Frontal cortex (tissue), 4 donors: Measurements from ENCODE around the gene FGF1. TPM values are rescaled to one million over a fixed set of nuclear protein-coding genes. Genes with fewer than 3 reads are reported as not detected.
A peak's percentile ranks its signal among the peaks of the same experiment; 100 is the strongest.

ENCODE experiments used
- DNase-seq, 2 donors: peaks; one replicate each; pipeline ENCODE4 v3.0.0; 2012; ENCODE audit warnings: low spot score in 2 of 2
- FAIRE-seq: peaks from 2 replicates; lab custom pipeline; 2012; peaks lifted over from hg19 to GRCh38; lab: Jason Lieb, UNC
- total RNA-seq: library from RNA; depleted of rRNA; stranded (reverse); fragments of >200 nt; gene quantifications from one replicate; pipeline ENCODE4 v1.2.3, GENCODE V29; 2014
- donor health status: control.
- donor health status: control.
- donor health status: control.

FGF1 gene
- total RNA-seq: 2.9 TPM

DNA sequence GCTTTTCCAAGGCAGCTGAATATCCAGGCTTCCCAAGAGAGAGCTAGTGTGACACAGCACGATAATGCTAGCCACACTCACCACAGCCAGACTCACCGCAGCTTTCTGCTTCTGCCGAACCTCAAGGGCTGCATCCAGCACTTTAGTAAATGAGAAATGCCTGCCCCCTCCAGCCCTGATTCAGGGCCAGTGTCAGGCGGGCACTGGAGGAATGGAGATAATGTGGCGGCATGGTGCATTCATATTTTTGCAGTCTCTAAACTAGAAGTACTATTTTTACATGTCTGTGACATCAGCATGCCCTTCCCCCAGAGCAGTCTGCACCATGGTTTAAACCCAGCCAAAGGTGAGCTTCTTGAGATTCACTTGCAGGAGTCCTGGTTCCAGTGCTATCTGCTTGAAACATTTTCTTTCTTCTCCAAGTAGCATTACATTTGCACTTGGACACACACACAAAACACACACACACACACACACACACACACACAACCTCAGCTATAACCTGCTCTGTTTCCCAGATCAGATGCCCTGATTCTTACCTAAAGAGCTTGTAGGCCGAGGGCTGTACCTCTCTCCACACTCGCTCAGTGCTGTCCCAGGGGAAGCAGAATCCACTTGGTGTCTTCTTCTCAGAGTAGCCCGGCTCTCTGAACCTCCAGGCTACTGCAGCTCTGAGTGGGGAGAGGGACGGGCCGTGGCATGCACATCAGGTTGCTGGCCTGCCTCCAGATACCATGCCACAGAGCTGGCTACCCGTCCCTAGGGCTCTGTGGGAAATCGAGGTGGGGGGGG lies at the start of gene FGF1:
FGF1 (minus strand) TSS at position 673 of the 792 bp plus-strand sequence. CDS start 71,963 bp downstream, outside the sequence.
- DNase-seq: no peak
- no peak for FAIRE-seq

DNA sequence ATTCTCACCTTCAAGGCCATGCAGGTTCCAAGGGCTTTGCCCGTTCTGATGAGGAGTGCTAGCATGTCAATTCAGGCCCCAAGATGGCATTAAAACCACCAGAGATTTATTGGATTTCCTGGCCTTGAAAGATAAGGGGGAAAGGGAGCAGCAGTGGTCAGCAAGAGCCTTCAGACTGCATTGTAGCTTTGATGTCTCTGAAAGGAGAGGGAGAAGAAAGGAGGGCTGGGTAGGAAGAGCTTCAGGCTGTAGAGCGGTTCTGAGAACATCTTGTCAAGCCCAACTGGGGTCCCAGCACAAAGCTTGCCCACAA lies 41.8 kb upstream of the FGF1 start:
- FAIRE-seq (no peak), DNase-seq (no peak)

DNA sequence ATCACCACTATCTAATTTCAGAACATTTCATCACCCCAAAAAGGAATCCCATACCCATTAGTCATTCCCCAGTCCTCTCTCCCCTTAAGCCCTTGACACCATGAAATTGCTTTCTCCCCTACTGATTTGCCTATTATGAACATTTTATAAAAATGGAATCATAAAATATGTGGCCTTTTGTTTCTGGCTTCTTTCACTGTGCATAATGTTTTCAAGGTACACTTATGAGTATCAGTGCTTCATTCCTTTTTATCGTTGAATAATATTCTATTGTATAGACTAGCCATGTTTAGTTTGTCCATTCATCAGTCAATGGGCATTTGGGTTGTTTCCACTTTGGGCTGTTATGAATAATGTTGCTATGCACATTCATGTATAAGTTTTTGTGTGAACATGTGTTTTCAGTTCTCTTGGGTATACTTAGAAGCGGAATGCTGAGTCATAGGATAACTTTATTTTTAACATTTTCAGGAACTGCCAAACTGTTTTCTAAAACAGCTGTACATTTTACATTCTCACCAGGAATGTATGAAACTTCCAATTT lies 40.4 kb upstream of the FGF1 start:
- no peak for FAIRE-seq

DNA sequence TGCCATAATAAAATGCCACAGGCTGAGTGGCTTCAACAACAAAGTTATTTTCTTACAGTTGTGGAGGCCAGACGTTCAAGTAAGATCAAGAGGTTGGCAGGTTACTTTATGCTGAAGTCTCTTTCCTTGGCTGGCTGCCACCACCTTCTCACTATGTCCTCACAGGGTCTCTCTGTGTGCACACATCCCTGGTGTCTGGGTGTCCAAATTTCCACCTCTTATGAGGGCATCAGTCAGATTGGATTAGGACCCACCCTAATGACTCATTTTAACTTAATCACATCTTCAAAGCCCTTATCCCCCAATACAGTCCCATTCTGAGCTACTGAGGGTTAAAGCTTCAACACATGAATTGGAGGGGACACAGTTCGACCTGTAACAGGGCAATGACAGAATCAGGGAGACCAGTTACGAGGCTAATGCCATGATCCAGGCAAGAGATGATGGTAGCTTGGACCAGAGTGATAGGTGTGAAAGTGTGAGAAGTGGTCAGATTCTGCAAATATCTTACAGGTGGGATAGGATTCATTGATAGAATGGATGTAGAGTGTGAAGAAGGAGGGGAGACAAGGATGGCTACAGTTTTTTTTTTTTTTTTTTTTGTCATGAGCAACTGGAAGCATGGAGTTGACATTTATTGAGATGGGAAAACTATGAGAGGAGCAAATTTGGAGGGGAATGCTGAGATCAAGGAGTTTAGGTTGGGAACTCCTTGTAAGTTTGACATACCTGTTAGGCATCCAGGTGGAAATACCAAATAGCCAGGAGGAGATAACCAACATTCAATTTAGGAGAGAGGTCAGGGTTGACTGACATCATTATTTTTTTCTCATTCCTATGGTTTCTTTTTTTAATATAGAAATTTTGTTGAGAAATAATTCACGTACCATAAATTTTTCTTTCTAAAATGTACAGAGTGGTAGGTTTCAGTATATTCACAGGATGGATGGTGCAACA lies 39.6 kb upstream of the FGF1 start:
- FAIRE-seq (no peak), DNase-seq (no peak)

More for the DNA sequence above, 40.4 kb upstream of the FGF1 start:
- DNase-seq: no peak

DNA sequence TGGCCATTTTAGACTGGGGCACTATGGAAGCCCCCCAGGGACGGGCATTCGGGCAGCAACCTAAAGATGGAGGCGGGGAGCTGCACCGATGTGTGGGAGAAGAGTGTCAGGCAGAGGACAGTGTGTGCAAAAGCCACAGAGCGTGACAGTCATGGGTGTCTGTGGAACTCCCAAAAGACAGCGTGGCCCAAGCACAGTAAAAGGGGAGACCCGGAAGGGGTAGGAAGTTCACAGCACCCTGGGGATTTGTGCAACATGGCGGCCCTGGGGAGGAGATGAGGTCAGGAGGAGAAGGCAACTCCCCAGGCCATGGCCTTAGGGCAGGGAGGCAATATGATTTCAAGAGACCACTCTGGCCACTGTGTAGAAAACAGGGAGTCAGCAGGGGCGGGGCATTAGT lies 38.9 kb upstream of the FGF1 start:
- DNase-seq (no peak), FAIRE-seq (no peak)

DNA sequence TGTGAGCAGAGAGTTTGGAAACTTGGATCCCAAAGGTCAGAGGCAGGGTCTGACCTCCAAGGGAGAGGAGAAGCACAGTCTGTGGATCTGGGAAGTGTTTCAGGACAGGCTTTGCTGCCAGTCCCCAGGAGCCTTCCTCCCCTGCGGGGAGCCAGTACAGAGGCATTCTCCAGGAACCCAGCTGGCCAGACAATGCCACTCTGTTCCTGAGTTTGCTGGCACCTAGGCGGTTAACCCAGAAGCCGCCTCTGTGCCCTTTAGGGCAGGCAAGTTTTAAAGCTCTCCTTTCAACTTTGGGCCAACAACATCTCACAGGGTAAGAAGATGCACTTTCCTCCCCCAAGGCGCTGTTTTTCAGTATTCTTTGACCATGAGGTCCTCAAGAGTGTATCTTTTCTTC lies 37.0 kb upstream of the FGF1 start:
- no peak for FAIRE-seq
- no peak for DNase-seq

DNA sequence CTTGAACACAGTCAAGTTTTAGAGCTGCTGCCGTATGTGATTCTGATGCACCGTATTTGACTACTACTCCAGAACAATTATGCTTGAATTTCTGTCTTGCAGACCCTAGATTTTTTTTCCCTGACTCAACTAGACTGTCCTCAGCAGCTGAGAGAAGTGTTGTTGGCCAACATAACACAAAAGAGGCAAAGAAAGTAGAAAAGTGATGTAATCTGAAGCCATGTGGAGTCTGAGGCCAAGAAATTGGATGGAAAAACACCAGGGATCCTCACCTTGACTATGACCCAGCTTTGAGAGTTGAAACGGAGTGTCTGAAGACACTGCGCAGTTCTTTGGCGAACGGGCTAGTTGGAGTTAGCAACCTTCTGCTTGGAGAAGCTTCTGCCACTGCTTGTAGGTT lies 36.3 kb upstream of the FGF1 start:
- no peak for DNase-seq
- no peak for FAIRE-seq

DNA sequence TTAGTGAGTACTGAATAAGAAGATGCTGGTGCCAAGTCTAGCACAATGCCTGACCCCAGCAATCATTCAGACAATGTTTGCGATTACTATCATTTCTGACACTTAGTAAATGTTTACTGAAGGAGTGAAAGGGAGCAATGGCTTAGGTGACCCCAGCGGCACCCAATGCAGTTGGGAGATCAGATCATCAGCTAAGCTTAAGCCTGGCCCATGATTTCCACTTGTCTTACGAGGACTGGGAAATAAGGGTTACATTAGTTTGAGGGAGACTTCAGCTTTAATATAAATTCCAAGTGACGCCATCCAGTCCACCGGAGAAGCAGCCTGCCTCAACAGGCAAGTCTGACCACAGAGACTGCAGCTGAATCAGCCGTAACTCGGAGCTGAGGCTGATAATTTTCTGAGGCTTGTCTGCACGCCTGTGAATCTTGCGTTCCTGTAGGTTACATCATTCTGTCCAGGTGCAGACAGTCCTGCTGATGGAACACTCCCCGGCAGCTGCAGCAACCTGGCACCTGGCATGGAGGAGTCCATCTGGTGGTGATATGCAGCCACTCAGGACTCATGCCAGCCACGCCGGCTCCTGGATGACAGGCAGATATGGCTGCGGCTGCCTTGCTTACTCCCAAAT lies 34.9 kb upstream of the FGF1 start:
- DNase-seq (no peak), FAIRE-seq (no peak)

DNA sequence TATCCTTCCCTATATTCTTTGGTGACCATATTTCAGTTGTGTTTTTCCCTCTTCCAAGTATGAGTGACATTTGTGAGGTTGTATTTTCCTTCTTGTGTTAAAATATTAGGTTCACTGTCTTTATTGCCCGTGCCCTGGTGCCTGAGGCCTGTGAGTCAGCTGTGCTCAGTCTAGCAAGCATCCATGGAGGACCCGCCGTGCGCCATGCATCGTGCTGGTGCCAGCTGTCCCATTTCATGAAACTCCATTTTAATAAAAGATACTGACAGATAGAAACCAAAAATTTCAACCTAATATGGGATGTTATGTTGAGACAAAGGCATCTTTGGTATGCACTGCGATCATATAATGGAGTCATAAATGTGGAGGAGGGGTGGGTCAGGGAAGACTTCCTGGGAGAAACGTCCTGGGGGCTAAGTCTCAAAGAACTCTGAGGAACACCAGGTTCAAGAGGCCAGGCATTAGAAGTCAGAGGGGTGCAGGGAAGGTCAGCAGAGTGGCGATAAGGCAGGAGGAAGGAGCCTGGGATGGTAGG lies 34.0 kb upstream of the FGF1 start:
- no peak for FAIRE-seq
- no peak for DNase-seq

DNA sequence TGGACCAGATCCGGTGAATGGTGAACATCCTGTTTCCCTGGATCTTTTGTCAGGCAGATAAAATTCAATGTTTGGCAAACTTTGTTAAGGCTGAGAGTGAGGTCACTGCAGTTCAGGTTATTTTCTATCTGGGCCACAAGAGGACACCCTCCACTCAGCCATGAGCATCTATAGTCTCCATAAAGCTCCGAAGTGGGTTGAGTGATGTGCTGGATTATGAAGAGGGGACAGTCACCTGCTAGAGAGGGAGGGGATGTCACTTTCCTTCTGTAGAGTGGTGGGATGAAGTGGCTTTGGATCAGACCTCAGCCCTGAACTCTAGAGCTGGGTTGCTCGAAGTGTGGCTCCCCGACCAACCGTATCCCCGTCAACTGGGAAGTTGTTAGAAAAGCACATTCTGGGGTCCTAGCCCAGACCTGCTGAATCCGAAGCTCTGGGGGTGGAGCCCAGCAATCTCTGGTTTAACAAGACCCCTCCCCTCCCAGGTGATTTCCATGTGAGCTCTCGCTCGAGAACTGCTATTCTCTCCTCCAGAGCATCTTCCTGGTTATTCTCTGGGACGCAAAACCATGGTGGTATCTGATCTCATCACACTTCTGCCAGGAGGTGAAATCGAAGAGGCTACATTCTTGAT lies 31.8 kb upstream of the FGF1 start:
- FAIRE-seq: no peak
- no peak for DNase-seq

DNA sequence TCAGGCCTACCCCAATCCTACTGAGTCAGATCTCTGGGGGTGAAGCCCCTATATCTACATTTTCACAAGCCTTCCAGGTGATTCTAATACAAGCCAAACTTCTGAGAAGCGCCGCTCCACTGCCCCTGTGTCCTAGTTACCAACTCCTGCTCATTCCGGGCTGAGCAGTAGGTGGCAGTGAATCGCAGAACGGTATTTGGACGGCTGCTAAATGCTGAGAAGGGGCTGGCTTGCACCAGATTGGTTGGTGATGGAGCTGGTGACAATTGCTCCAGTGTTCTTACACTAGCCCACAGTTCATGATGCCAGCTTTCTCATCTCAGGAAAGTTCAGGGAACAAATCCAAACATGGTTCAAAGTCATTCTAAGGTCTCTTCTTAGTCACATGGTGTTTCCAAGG lies 31.1 kb upstream of the FGF1 start:
- FAIRE-seq: no peak

DNA sequence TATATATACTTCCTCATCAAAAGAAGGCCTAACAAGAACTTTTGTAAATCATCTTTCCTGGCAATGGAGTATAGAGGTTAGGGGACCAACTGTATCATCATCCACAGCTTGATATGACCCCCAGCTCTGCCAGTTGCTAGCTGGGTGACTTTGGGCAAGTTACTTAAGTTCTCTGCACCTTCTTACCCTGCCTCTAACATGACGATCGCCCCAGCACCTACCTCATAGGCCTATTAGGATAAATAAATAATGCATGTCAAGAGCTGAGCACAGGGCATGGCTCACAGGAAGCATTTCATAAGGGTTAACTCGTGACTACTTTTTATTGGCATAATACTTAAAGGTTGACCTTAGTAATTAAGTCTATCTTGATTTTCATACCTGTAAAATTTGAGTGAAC lies 29.4 kb upstream of the FGF1 start:
- FAIRE-seq: no peak
- DNase-seq: no peak

More for the DNA sequence above, 31.1 kb upstream of the FGF1 start:
- peak in 1 of 2 donors; percentile 44 for DNase-seq

DNA sequence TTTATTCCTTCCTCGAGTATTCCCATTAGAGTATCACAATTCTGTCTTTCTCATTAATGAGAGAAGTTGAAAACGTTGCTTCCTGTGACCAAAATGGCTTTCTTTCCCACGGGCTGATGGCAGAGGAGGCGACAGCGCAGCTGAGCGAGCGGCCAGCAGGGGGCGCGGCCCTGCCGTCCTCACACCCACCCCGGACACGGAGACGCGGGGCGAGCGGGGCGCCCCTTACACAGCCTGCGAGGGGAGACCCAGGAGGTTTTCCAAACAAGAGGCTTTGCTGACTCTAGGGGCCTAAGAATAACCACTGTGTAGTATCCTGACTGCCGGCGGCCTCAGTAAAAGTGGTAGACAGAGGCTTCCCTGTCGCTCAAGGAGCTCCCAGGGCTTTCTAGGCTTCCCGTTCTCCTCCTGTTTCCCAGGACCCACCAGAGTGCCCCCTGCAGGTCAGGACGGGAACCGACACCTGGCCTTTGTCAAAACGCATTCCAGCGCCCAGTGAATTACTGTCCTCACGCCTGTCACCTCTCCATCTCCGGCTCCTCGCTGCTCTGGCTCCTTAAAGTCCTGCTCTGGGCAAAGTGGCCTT lies 27.3 kb upstream of the FGF1 start:
- FAIRE-seq (no peak), DNase-seq (peak; percentile 54 to 64)

DNA sequence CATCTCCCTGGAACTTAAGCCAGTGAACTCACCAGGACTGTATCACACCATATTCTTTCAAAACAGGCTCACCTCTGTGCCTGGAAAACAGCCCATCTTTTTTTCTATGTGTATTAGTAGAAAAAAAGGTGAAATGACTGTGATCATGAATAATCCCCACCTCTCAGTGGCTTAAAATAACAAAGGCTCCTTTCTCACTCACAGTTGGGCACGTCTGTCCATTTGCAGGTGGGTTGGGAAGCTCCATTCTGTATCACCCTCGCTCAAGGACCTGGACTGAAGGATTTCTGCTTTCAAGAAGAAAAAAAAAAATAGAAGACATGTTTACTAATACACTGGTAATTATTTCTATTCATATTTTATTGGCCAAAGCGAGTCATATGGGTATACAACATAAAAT lies 17.3 kb upstream of the FGF1 start:
- no peak for DNase-seq
- FAIRE-seq: no peak

DNA sequence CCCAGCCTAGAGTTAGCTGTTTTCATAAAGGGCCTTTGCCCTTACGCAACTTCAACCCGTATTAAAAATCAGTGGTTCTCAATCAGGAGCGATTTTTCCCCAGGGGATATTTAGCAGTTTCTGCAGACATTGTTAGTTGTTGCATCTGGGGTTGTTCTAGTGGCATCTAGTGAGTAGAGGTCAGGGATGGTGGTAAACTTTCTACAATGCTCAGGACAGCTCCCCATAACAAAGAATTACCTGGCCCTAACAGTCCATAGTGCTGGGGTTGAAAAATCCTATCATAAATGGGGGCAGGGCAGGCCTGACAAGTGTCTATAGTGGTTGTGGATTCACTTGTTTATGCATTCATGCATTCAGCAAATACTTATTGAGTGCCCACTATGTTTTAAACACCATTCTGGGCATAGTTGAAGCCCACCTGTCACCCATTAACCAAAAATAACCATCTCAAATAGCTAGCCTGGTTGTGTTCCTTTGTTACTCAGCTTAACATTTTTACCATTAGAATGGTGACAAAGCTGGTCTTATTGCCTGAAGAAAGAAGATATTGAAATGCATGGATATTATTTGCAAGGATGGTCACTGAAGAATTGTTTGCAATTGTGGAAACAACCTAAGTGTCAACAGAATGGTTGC lies 15.9 kb upstream of the FGF1 start:
- no peak for FAIRE-seq
- no peak for DNase-seq

DNA sequence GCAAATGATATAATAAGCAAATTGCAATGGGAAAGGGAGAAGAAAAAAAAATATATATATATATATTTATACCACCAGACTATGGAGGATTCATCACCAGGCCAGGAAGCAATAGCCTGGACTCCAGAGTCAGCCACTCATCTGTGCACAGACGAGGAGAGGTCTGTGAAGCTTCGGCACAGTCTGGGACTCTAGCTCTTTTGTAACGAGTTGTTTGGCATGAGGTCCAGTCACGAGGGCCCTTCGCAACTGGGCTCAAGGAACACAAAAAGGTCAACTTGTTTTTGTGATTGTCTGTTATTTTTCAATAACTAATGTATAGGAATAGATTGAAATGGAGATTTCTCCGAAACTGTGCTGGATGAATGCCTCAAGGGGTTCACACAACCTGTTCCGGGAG lies 14.7 kb upstream of the FGF1 start:
- FAIRE-seq: no peak
- no peak for DNase-seq

DNA sequence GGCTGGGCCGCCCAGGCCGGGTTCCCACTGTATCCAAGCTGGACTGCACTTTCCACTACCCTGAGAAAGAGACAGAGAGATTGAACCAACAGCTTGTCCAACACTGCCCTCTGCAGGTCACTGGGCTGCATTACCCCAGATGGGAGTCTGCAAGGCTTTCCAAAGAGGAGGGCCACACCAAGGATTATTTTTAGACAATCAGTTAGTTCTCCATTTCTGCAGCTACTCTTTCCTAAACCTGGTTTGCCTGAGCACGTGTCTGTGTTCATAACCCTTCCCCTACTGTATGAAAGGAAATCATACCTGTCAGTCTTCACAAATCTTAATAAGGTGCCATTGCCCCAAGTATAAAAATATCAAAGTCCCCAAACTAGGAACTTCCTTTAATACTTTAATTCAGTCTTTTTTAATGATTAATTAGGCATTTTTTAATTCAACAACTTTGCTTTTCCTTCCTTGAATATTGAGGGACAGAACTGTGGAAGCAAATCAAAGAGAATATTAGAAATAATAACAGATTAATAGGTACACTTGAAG lies 13.4 kb upstream of the FGF1 start:
- DNase-seq (peak; percentile 50 to 67), FAIRE-seq (peak; percentile 23)

DNA sequence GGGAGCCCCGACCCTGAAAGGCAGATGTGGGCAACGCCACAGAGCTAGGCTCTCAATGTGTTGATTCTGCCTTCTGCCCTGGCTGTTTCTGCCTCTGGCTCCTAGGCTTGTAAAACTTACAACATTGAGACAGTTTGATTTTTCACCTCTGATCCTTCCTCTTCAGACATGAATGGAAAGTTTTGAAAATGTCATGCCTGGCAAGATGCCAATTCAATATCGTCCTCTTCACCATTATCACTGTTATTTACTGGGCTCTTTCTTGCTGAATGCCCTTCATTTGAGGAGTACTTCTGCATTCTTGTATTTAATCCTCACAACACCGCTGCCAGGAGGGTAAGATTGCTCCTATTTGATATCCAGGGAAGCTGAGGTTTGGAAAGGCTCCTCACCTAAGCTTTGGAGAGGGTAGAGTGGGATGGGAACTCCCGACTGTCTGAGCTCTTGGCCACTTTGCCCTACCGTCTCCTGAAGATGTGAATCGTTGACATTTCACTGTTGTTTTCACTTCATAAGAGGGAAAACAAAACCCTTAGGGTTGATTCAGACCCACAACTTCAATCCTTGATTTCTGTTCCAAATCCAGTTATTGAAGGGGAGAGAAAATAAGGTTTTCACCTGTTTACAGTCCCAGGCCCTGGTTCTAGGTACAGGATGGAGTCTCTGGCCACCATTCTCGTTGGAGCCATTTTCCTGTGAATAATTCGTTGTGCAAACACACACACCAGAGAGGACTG lies 12.7 kb upstream of the FGF1 start:
- no peak for FAIRE-seq

More for the DNA sequence above, 12.7 kb upstream of the FGF1 start:
- DNase-seq: no peak
